Smooth muscle cell (in vitro differentiated cells): ENCODE results near the gene JAGN1. TPM values are rescaled to one million over a fixed set of nuclear protein-coding genes. Genes with fewer than 3 reads are reported as not detected.

Source experiments
- DNase-seq: peaks from one replicate; lab custom pipeline; 2025; ENCODE audit not compliant: unreplicated experiment; lab: John Stamatoyannopoulos, UW
- H2AFZ ChIP-seq: fragments of 200-600 bp; sonication (generic); 2 replicates; pipeline ENCODE4 v1.6.0; 2016; ENCODE audit warnings: antibody characterized with exemption, low read depth, mild to moderate bottlenecking
- H3F3A ChIP-seq: fragments of 200-600 bp; sonication (generic); 2 replicates; pipeline ENCODE4 v1.6.0; 2017; ENCODE audit warnings: antibody characterized with exemption, low read depth
- H3K27ac ChIP-seq: fragments of 200-600 bp; sonication (generic); 2 replicates; pipeline ENCODE4 v1.5.1; 2016; ENCODE audit warnings: low read depth, mild to moderate bottlenecking
- H3K27me3 ChIP-seq: fragments of 200-600 bp; sonication (generic); 2 replicates; pipeline ENCODE4 v1.6.1; 2016; ENCODE audit warnings: low read depth, mild to moderate bottlenecking
- H3K36me3 ChIP-seq: fragments of 200-600 bp; sonication (generic); 2 replicates; pipeline ENCODE4 v1.5.1; 2016; ENCODE audit warnings: low read depth
- H3K4me1 ChIP-seq: fragments of 200-600 bp; sonication (generic); 2 replicates; pipeline ENCODE4 v1.5.1; 2016; ENCODE audit warnings: low read depth
- H3K4me2 ChIP-seq: fragments of 200-600 bp; sonication (generic); 2 replicates; pipeline ENCODE4 v1.6.0; 2016; ENCODE audit warnings: mild to moderate bottlenecking
- H3K4me3 ChIP-seq: fragments of 200-600 bp; sonication (generic); 2 replicates; pipeline ENCODE4 v1.5.1; 2016; ENCODE audit warnings: mild to moderate bottlenecking
- H3K79me2 ChIP-seq: fragments of 200-600 bp; sonication (generic); 2 replicates; pipeline ENCODE4 v1.6.0; 2016; ENCODE audit warnings: low read depth, mild to moderate bottlenecking
- H3K9ac ChIP-seq: fragments of 200-600 bp; sonication (generic); 2 replicates; pipeline ENCODE4 v1.6.0; 2016; ENCODE audit warnings: low read depth
- H3K9me3 ChIP-seq: fragments of 200-600 bp; sonication (generic); replicated peaks from 2 replicates; pipeline ENCODE4 v1.5.1; 2016; ENCODE audit warnings: low read depth
- H4K20me1 ChIP-seq: fragments of 200-600 bp; sonication (generic); 2 replicates; pipeline ENCODE4 v1.6.0; 2016; ENCODE audit warnings: low read depth
- WGBS: methylation state at CpG from one replicate; pipeline ENCODE4 v1.1.7; 2016; ENCODE audit warnings: low lambda C conversion rate; 5-methylcytosine and 5-hydroxymethylcytosine counted together
- polyA plus RNA-seq: library from polyadenylated mRNA; unstranded; fragments of >200 nt; fragmentation: Nextera tagmentation; extraction: Ambion mirVana; gene quantifications from 2 replicates; pipeline ENCODE4 v1.2.1, GENCODE V29; 2016
- small RNA-seq: library from RNA; depleted of rRNA; stranded (forward); fragments of <200 nt; gene quantifications from one replicate; pipeline ENCODE3, GENCODE V24; 2014
- total RNA-seq: library from RNA; depleted of rRNA; stranded (reverse); fragments of >200 nt; gene quantifications from 2 replicates; pipeline ENCODE4 v1.2.3, GENCODE V29; 2014
- TF ChIP-seq, protein P1 (sequence below): fragments of 200-600 bp; sonication (generic); IDR thresholded peaks from 2 replicates; pipeline ENCODE4 v1.5.1; 2017; ENCODE audit warnings: borderline replicate concordance, mild to moderate bottlenecking, antibody characterized with exemption; ENCODE audit not compliant: insufficient read depth, poor library complexity, severe bottlenecking

JAGN1 gene
- total and polyA plus RNA-seq, 2 experiments from 2014 or later: 36.8 to 37.3 TPM

DNA sequence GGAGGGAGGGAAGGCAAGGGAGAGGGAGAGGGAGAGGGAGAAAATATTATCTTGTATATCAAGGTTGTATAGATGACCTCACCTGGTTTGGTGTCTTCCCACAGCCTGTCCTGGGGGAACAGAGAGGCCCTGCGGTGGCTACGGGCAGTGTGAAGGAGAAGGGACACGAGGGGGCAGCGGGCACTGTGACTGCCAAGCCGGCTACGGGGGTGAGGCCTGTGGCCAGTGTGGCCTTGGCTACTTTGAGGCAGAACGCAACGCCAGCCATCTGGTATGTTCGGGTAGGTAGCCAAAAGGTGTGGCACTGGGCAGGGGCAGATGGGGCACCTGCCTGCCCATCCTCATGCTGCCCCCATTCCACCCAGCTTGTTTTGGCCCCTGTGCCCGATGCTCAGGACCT, 50.3 kb downstream of the JAGN1 start:
- no peak overlapping the region for H2AFZ ChIP-seq
- H3K4me2 ChIP-seq: no peak overlapping the region
- H3K36me3 ChIP-seq: no peaks in the 10 kb centered on the region
- peaks cover 9% of the 10 kb centered on the region for H3F3A ChIP-seq
- H3K9me3 ChIP-seq: no peaks in the 10 kb centered on the region
- H3K4me3 ChIP-seq: no peak overlapping the region
- no peak overlapping the region for H3K27ac ChIP-seq
- TF ChIP-seq, protein P1, sequence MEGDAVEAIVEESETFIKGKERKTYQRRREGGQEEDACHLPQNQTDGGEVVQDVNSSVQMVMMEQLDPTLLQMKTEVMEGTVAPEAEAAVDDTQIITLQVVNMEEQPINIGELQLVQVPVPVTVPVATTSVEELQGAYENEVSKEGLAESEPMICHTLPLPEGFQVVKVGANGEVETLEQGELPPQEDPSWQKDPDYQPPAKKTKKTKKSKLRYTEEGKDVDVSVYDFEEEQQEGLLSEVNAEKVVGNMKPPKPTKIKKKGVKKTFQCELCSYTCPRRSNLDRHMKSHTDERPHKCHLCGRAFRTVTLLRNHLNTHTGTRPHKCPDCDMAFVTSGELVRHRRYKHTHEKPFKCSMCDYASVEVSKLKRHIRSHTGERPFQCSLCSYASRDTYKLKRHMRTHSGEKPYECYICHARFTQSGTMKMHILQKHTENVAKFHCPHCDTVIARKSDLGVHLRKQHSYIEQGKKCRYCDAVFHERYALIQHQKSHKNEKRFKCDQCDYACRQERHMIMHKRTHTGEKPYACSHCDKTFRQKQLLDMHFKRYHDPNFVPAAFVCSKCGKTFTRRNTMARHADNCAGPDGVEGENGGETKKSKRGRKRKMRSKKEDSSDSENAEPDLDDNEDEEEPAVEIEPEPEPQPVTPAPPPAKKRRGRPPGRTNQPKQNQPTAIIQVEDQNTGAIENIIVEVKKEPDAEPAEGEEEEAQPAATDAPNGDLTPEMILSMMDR: no peak
- H4K20me1 ChIP-seq: no peaks in the 10 kb centered on the region
- no peaks in the 10 kb centered on the region for H3K4me1 ChIP-seq
- no peak overlapping the region for H3K9ac ChIP-seq
- DNase-seq: no peak
- H3K27me3 ChIP-seq: no peaks in the 10 kb centered on the region
- H3K79me2 ChIP-seq: no peaks in the 10 kb centered on the region
- 100% methylated on average over 10 of the region's 10 CpGs for WGBS

DNA sequence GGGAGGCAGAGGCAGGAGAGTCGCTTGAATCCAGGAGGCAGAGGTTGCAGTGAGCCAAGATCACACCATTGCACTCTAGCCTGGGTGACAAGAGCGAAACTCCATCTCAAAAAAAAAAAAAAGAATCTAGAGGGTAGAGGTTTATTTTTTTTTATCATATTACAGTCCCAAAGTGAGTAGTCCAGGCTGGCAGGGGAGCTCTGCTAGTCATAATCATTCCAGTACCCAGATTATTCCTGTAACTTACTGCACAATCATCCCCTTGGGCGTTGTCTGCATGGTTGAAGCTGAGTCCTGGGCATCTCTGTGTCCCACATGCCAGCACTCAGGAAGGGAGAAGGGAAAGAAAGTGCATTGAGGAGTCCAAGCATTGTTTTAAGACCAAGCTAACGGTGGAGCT, 51.8 kb downstream of the JAGN1 start:
- no peak overlapping the region for H2AFZ ChIP-seq
- H4K20me1 ChIP-seq: no peaks in the 10 kb centered on the region
- no peaks in the 10 kb centered on the region for H3K79me2 ChIP-seq
- H3K4me1 ChIP-seq: no peaks in the 10 kb centered on the region
- WGBS: 84% methylated on average over 4 of the region's 4 CpGs
- no peaks in the 10 kb centered on the region for H3K36me3 ChIP-seq
- no peaks in the 10 kb centered on the region for H3K27me3 ChIP-seq
- H3K4me2 ChIP-seq: no peak overlapping the region
- H3F3A ChIP-seq: peaks cover 12% of the 10 kb centered on the region
- DNase-seq: no peak
- TF ChIP-seq, protein P1: no peak
- H3K27ac ChIP-seq: no peak overlapping the region
- H3K9me3 ChIP-seq: no peaks in the 10 kb centered on the region
- no peak overlapping the region for H3K9ac ChIP-seq
- H3K4me3 ChIP-seq: no peak overlapping the region

DNA sequence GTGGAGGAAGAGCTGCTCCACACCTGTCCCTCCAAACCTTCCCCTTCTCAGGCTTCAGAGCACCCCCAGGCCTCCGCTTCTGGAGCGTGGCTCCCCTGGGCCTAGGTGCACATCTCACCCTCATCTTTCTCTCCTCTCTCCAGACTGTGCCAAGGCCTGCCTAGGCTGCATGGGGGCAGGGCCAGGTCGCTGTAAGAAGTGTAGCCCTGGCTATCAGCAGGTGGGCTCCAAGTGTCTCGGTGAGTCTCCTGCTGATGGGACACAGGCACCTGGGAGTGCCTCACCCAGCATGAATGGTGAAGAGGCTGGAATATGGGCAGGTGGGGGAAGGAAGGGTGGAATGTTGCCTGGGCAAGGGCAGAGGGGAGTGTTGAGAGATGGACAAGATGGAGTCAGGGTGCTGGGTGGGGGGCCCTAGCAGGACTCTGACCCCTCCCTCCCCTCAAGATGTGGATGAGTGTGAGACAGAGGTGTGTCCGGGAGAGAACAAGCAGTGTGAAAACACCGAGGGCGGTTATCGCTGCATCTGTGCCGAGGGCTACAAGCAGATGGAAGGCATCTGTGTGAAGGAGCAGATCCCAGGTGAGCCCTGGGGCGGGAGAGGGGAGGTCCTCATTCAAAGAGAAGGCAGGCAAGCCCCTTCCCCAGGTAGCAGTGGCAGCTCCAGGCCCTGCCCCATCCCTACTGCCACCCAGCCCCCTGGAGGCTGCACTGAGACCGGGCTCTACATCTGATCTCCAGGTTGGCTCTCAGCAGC, 52.7 kb downstream of the JAGN1 start:
- Histone ChIP-seq H3K79me2 (no peaks in the 10 kb centered on the region), H3K36me3 (no peaks in the 10 kb centered on the region), H2AFZ (no peak overlapping the region), H3K4me1 (peaks cover 6% of the 10 kb centered on the region), H3F3A (peaks cover 12% of the 10 kb centered on the region), H3K27me3 (no peaks in the 10 kb centered on the region), H3K9me3 (no peaks in the 10 kb centered on the region), H4K20me1 (no peaks in the 10 kb centered on the region), H3K27ac (no peak overlapping the region), H3K4me3 (no peak overlapping the region), H3K9ac (no peak overlapping the region), H3K4me2 (no peak overlapping the region)
- 92% methylated on average over 11 of the region's 11 CpGs for WGBS
- DNase-seq: no peak
- TF ChIP-seq, protein P1: no peak

Small RNA genes lying within 50 kb of the gene (small RNA-seq; reads per million reads assigned to genes)
- not detected for gene RNU6-882P

Other genes with a start within 250 kb of the JAGN1 start
- 13.6 and 14.0 TPM in 2 replicates for gene MTMR14, start 241.1 kb upstream of the JAGN1 start, total RNA-seq
- 21.5 and 24.3 TPM in 2 replicates for gene MTMR14, start 241.1 kb upstream of the JAGN1 start, polyA plus RNA-seq
- gene CPNE9, start 186.8 kb upstream of the JAGN1 start, total RNA-seq: not detected in 2 replicates
- gene CPNE9, start 186.8 kb upstream of the JAGN1 start, polyA plus RNA-seq: 0.44 TPM in 1 of 2 replicates, not detected in the other
- 11.5 and 13.9 TPM in 2 replicates for gene BRPF1, start 158.9 kb upstream of the JAGN1 start, total RNA-seq
- 14.3 and 17.1 TPM in 2 replicates for gene BRPF1, start 158.9 kb upstream of the JAGN1 start, polyA plus RNA-seq
- gene OGG1, start 140.7 kb upstream of the JAGN1 start, total RNA-seq: 13.4 and 16.0 TPM in 2 replicates
- 22.3 and 24.6 TPM in 2 replicates for gene OGG1, start 140.7 kb upstream of the JAGN1 start, polyA plus RNA-seq
- gene CAMK1, start 120.7 kb upstream of the JAGN1 start, total RNA-seq: 3.9 and 6.4 TPM in 2 replicates
- gene CAMK1, start 120.7 kb upstream of the JAGN1 start, polyA plus RNA-seq: 6.3 and 10.9 TPM in 2 replicates
- gene TADA3, start 98.1 kb upstream of the JAGN1 start, total RNA-seq: 50.9 and 51.8 TPM in 2 replicates
- gene TADA3, start 98.1 kb upstream of the JAGN1 start, polyA plus RNA-seq: 72.5 and 79.6 TPM in 2 replicates
- 93.9 and 143 TPM in 2 replicates for gene ARPC4, start 97.5 kb upstream of the JAGN1 start, total RNA-seq
- 128 and 130 TPM in 2 replicates for gene ARPC4, start 97.5 kb upstream of the JAGN1 start, polyA plus RNA-seq
- 16.4 and 29.5 TPM in 2 replicates for gene TTLL3, start 80.3 kb upstream of the JAGN1 start, total RNA-seq
- gene TTLL3, start 80.3 kb upstream of the JAGN1 start, polyA plus RNA-seq: 25.6 and 37.6 TPM in 2 replicates
- 49.7 and 62.8 TPM in 2 replicates for gene RPUSD3, start 46.6 kb upstream of the JAGN1 start, total RNA-seq
- 84.6 and 106 TPM in 2 replicates for gene RPUSD3, start 46.6 kb upstream of the JAGN1 start, polyA plus RNA-seq
- gene CIDEC, start 10.4 kb upstream of the JAGN1 start, total RNA-seq: not detected in 2 replicates
- not detected in 2 replicates for gene CIDEC, start 10.4 kb upstream of the JAGN1 start, polyA plus RNA-seq
- gene IL17RE, start 12.2 kb downstream of the JAGN1 start, total RNA-seq: 2.6 and 4.9 TPM in 2 replicates
- 0.32 and 3.4 TPM in 2 replicates for gene IL17RE, start 12.2 kb downstream of the JAGN1 start, polyA plus RNA-seq
- 27.0 and 37.3 TPM in 2 replicates for gene IL17RC, start 26.5 kb downstream of the JAGN1 start, total RNA-seq
- gene IL17RC, start 26.5 kb downstream of the JAGN1 start, polyA plus RNA-seq: 36.7 and 41.3 TPM in 2 replicates
- gene CRELD1, start 43.2 kb downstream of the JAGN1 start, total RNA-seq: 25.8 and 26.4 TPM in 2 replicates
- 55.9 and 68.6 TPM in 2 replicates for gene CRELD1, start 43.2 kb downstream of the JAGN1 start, polyA plus RNA-seq
- gene PRRT3, start 61.8 kb downstream of the JAGN1 start, total RNA-seq: 0.85 and 1.3 TPM in 2 replicates
- 2.4 and 4.2 TPM in 2 replicates for gene PRRT3, start 61.8 kb downstream of the JAGN1 start, polyA plus RNA-seq
- 111 and 122 TPM in 2 replicates for gene EMC3, start 96.2 kb downstream of the JAGN1 start, total RNA-seq
- 100 and 114 TPM in 2 replicates for gene EMC3, start 96.2 kb downstream of the JAGN1 start, polyA plus RNA-seq
- gene FANCD2, start 135.8 kb downstream of the JAGN1 start, total RNA-seq: 5.6 and 7.6 TPM in 2 replicates
- gene FANCD2, start 135.8 kb downstream of the JAGN1 start, polyA plus RNA-seq: 4.4 and 5.8 TPM in 2 replicates
- not detected in 2 replicates for gene FANCD2OS, start 217.6 kb downstream of the JAGN1 start, total RNA-seq
- gene FANCD2OS, start 217.6 kb downstream of the JAGN1 start, polyA plus RNA-seq: not detected in 2 replicates
- 111 and 117 TPM in 2 replicates for gene BRK1, start 225.1 kb downstream of the JAGN1 start, total RNA-seq
- gene BRK1, start 225.1 kb downstream of the JAGN1 start, polyA plus RNA-seq: 228 and 231 TPM in 2 replicates